ENCODE measurements around the gene LONRF2.
"Not testable (repeated sequence)": the region's sequence is repeated elsewhere in the genome, so short reads cannot be mapped to it uniquely, and the experiment has no call there.

The LONRF2 gene

GRCh38 chr2:100250645-100251044, 71.7 kb downstream of the LONRF2 start:
- no peaks in the 10 kb centered on the region for H3K27me3 ChIP-seq (ENCODE audit: insufficient read depth, low read length)
- WGBS = 95% methylated on average over 9 of the region's 9 CpGs
- H3K4me1 ChIP-seq (ENCODE audit: insufficient read depth, low read length) = no peaks in the 10 kb centered on the region

GRCh38 chr2:100248971-100249370, 73.3 kb downstream of the LONRF2 start:
- Histone ChIP-seq H3K27me3 (ENCODE audit: insufficient read depth, low read length) (no peaks in the 10 kb centered on the region), H3K4me1 (ENCODE audit: insufficient read depth, low read length) (no peaks in the 10 kb centered on the region), H3K9me3 (ENCODE audit: insufficient read depth, low read depth, low read length) (no peaks in the 10 kb centered on the region), H3K27ac (ENCODE audit: low read depth, low read length) (no peak overlapping the region), H3K4me3 (ENCODE audit: low read length) (no peak overlapping the region), H3K36me3 (ENCODE audit: insufficient read depth, low read length) (no peaks in the 10 kb centered on the region), H3K9ac (ENCODE audit: low read depth, low read length) (no peak overlapping the region)
- 97% methylated on average over 5 of the region's 5 CpGs for WGBS

More at GRCh38 chr2:100250645-100251044, 71.7 kb downstream of the LONRF2 start:
- Histone ChIP-seq H3K9ac (ENCODE audit: low read depth, low read length) (no peak overlapping the region), H3K27ac (ENCODE audit: low read depth, low read length) (no peak overlapping the region), H3K4me3 (ENCODE audit: low read length) (no peak overlapping the region), H3K9me3 (ENCODE audit: insufficient read depth, low read depth, low read length) (no peaks in the 10 kb centered on the region), H3K36me3 (ENCODE audit: insufficient read depth, low read length) (no peaks in the 10 kb centered on the region)

- WGBS = 85% methylated on average over 9 of the region's 9 CpGs
- not testable (repeated sequence) for H3K4me3 ChIP-seq (ENCODE audit: low read length); H3K9me3 ChIP-seq (ENCODE audit: insufficient read depth, low read depth, low read length); H3K9ac ChIP-seq (ENCODE audit: low read depth, low read length); H3K36me3 ChIP-seq (ENCODE audit: insufficient read depth, low read length); H3K4me1 ChIP-seq (ENCODE audit: insufficient read depth, low read length); H3K27me3 ChIP-seq (ENCODE audit: insufficient read depth, low read length); H3K27ac ChIP-seq (ENCODE audit: low read depth, low read length)
These were observed 73.7 kb downstream of the LONRF2 start for GRCh38 chr2:100248556-100248955.

- no peak overlapping the region for H3K9ac ChIP-seq (ENCODE audit: low read depth, low read length)
- 95% methylated on average over 4 of the region's 4 CpGs for WGBS
- no peak overlapping the region for H3K27ac ChIP-seq (ENCODE audit: low read depth, low read length)
- H3K9me3 ChIP-seq (ENCODE audit: insufficient read depth, low read depth, low read length) = no peaks in the 10 kb centered on the region
- no peak overlapping the region for H3K4me3 ChIP-seq (ENCODE audit: low read length)
- no peaks in the 10 kb centered on the region for H3K4me1 ChIP-seq (ENCODE audit: insufficient read depth, low read length)
- no peaks in the 10 kb centered on the region for H3K36me3 ChIP-seq (ENCODE audit: insufficient read depth, low read length)
- no peaks in the 10 kb centered on the region for H3K27me3 ChIP-seq (ENCODE audit: insufficient read depth, low read length)
These were observed 74.3 kb downstream of the LONRF2 start for GRCh38 chr2:100248044-100248330.

- no peaks in the 10 kb centered on the region for H3K36me3 ChIP-seq (ENCODE audit: insufficient read depth, low read length)
- no peaks in the 10 kb centered on the region for H3K4me1 ChIP-seq (ENCODE audit: insufficient read depth, low read length)
- no peak overlapping the region for H3K9ac ChIP-seq (ENCODE audit: low read depth, low read length)
- WGBS = 91% methylated on average over 14 of the region's 14 CpGs
- H3K27me3 ChIP-seq (ENCODE audit: insufficient read depth, low read length) = no peaks in the 10 kb centered on the region
- H3K27ac ChIP-seq (ENCODE audit: low read depth, low read length) = no peak overlapping the region
- H3K9me3 ChIP-seq (ENCODE audit: insufficient read depth, low read depth, low read length) = no peaks in the 10 kb centered on the region
- H3K4me3 ChIP-seq (ENCODE audit: low read length) = no peak overlapping the region
These were observed 74.9 kb downstream of the LONRF2 start for GRCh38 chr2:100247256-100248043.

- H3K27ac ChIP-seq (ENCODE audit: low read depth, low read length) = no peak overlapping the region
- no peak overlapping the region for H3K4me3 ChIP-seq (ENCODE audit: low read length)
- H3K27me3 ChIP-seq (ENCODE audit: insufficient read depth, low read length) = peaks cover under 1% of the 10 kb centered on the region; the same call in 1 of the 2 replicates
- H3K36me3 ChIP-seq (ENCODE audit: insufficient read depth, low read length) = no peaks in the 10 kb centered on the region
- H3K9me3 ChIP-seq (ENCODE audit: insufficient read depth, low read depth, low read length) = no peaks in the 10 kb centered on the region
- H3K4me1 ChIP-seq (ENCODE audit: insufficient read depth, low read length) = no peaks in the 10 kb centered on the region
- no peak overlapping the region for H3K9ac ChIP-seq (ENCODE audit: low read depth, low read length)
- 86% methylated on average over 28 of the region's 28 CpGs for WGBS
These were observed 75.8 kb downstream of the LONRF2 start for GRCh38 chr2:100246163-100247145.

GRCh38 chr2:100245681-100246080, 76.6 kb downstream of the LONRF2 start:
- Histone ChIP-seq H3K36me3 (ENCODE audit: insufficient read depth, low read length) (no peaks in the 10 kb centered on the region), H3K9me3 (ENCODE audit: insufficient read depth, low read depth, low read length) (no peaks in the 10 kb centered on the region), H3K4me3 (ENCODE audit: low read length) (no peak overlapping the region), H3K27ac (ENCODE audit: low read depth, low read length) (no peak overlapping the region), H3K9ac (ENCODE audit: low read depth, low read length) (no peak overlapping the region), H3K4me1 (ENCODE audit: insufficient read depth, low read length) (no peaks in the 10 kb centered on the region), H3K27me3 (ENCODE audit: insufficient read depth, low read length) (peaks cover 5% of the 10 kb centered on the region; the same call in 1 of the 2 replicates)
- 96% methylated on average over 4 of the region's 4 CpGs for WGBS

GRCh38 chr2:100244881-100245605, 77.3 kb downstream of the LONRF2 start:
- Histone ChIP-seq H3K36me3 (ENCODE audit: insufficient read depth, low read length) (no peaks in the 10 kb centered on the region), H3K4me3 (ENCODE audit: low read length) (no peak overlapping the region), H3K9ac (ENCODE audit: low read depth, low read length) (no peak overlapping the region), H3K4me1 (ENCODE audit: insufficient read depth, low read length) (no peaks in the 10 kb centered on the region), H3K9me3 (ENCODE audit: insufficient read depth, low read depth, low read length) (no peaks in the 10 kb centered on the region), H3K27ac (ENCODE audit: low read depth, low read length) (no peak overlapping the region), H3K27me3 (ENCODE audit: insufficient read depth, low read length) (peaks cover 6% of the 10 kb centered on the region; the same call in 1 of the 2 replicates)
- WGBS = 93% methylated on average over 6 of the region's 6 CpGs

GRCh38 chr2:100243631-100244030, 78.7 kb downstream of the LONRF2 start:
- Histone ChIP-seq H3K9ac (ENCODE audit: low read depth, low read length) (no peak overlapping the region), H3K27ac (ENCODE audit: low read depth, low read length) (no peak overlapping the region), H3K9me3 (ENCODE audit: insufficient read depth, low read depth, low read length) (no peaks in the 10 kb centered on the region), H3K36me3 (ENCODE audit: insufficient read depth, low read length) (no peaks in the 10 kb centered on the region), H3K4me3 (ENCODE audit: low read length) (no peak overlapping the region), H3K4me1 (ENCODE audit: insufficient read depth, low read length) (peaks cover 8% of the 10 kb centered on the region; the same call in 1 of the 2 replicates), H3K27me3 (ENCODE audit: insufficient read depth, low read length) (peaks cover 6% of the 10 kb centered on the region; the same call in 1 of the 2 replicates)
- WGBS = 89% methylated on average over 6 of the region's 6 CpGs

- no peak overlapping the region for H3K4me3 ChIP-seq (ENCODE audit: low read length)
- WGBS = 49% methylated on average over 6 of the region's 6 CpGs
- no peaks in the 10 kb centered on the region for H3K36me3 ChIP-seq (ENCODE audit: insufficient read depth, low read length)
- H3K9ac ChIP-seq (ENCODE audit: low read depth, low read length) = no peak overlapping the region
- H3K4me1 ChIP-seq (ENCODE audit: insufficient read depth, low read length) = peaks cover 12% of the 10 kb centered on the region; the same call in 1 of the 2 replicates
- no peaks in the 10 kb centered on the region for H3K9me3 ChIP-seq (ENCODE audit: insufficient read depth, low read depth, low read length)
- H3K27me3 ChIP-seq (ENCODE audit: insufficient read depth, low read length) = peaks cover 6% of the 10 kb centered on the region; the same call in 1 of the 2 replicates
- no peak overlapping the region for H3K27ac ChIP-seq (ENCODE audit: low read depth, low read length)
These were observed 79.2 kb downstream of the LONRF2 start for GRCh38 chr2:100242891-100243619.
